SK-N-MC (cell line): Measurements from ENCODE around the gene TRIP12.
"Not testable (repeated sequence)": the region's sequence is repeated elsewhere in the genome, so short reads cannot be mapped to it uniquely, and the experiment has no call there.

Source experiments
- DNase-seq: peaks from one replicate; pipeline ENCODE4 v3.0.0-alpha.2; 2011; ENCODE audit warnings: low read depth, low spot score
- H3K27ac ChIP-seq: fragments of 200-600 bp; sonication (generic); 2 replicates; pipeline ENCODE4 v1.5.1; 2016; ENCODE audit warnings: mixed run types
- H3K36me3 ChIP-seq: fragments of 200-600 bp; sonication (generic); 2 replicates; pipeline ENCODE4 v1.6.1; 2017; ENCODE audit warnings: antibody characterized with exemption, low read length, mixed read lengths; ENCODE audit not compliant: insufficient read depth
- H3K4me3 ChIP-seq: fragments of 200-600 bp; sonication (generic); 2 replicates; pipeline ENCODE4 v1.5.1; 2016
- H3K9ac ChIP-seq: fragments of 200-600 bp; sonication (generic); 2 replicates; pipeline ENCODE4 v1.8.0; 2017; ENCODE audit warnings: mixed run types, mixed read lengths; ENCODE audit not compliant: insufficient read length
- H3K9me3 ChIP-seq: fragments of 200-600 bp; sonication (generic); 2 replicates; pipeline ENCODE4 v1.6.1; 2017; ENCODE audit warnings: low read depth, mild to moderate bottlenecking, antibody characterized with exemption, low read length, moderate library complexity, mixed read lengths
- EZH2 ChIP-seq: fragments of 200-600 bp; sonication (generic); IDR thresholded peaks from one replicate; pipeline ENCODE4 v1.6.1; 2017; ENCODE audit warnings: antibody characterized with exemption
- FOXP2 ChIP-seq: optimal IDR thresholded peaks from 2 replicates; pipeline ENCODE3; 2011; ENCODE audit warnings: mild to moderate bottlenecking, moderate library complexity; ENCODE audit not compliant: insufficient read depth; ENCODE audit errors: extremely low read length, control extremely low read depth
- POLR2AphosphoS5 ChIP-seq: IDR thresholded peaks from 2 replicates; pipeline ENCODE4 v1.6.1; 2012; ENCODE audit warnings: mild to moderate bottlenecking, low read depth, low read length, borderline replicate concordance

Gene TRIP12

GRCh38 chr2:229921892-229922448 lies at the start of gene TRIP12:
TRIP12 (minus strand) TSS chr2:229922009; CDS start chr2:229880079, 41,930 bp downstream.
- H3K27ac ChIP-seq = peak within 1 kb of the TSS; percentile 93
- TF ChIP-seq EZH2 = no peak
- TF ChIP-seq POLR2AphosphoS5 = peak; percentile 45; the same call in 1 of the 2 replicates
- no peak for TF ChIP-seq FOXP2

DNA sequence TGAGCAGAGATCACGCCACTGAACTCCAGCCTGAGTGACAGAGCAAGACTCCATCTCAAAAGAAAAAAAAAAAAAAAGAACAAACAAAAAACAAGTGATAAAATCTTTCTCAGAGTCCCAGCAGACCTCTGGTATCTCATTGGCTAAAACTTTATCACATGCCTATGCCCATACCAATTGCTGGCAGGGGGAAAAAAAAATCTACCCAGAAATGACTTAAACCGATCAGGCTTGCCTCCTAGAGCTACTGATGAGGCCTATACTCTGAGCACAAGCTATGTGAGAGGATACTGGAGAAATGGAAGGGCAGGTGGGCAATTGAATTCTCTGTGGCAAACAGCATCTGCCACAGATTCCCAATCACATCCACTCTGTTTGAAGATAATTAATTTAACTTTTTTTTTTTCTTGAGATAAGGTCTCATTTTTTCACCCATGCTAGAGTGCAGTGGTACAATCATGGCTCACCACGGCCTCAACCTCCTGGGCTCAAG lies 49.5 kb upstream of the TRIP12 start:
- no peak for TF ChIP-seq EZH2
- no peak for TF ChIP-seq FOXP2
- TF ChIP-seq POLR2AphosphoS5 = no peak
- Histone ChIP-seq H3K4me3 (no peak overlapping the region), H3K9me3 (no peaks in the 10 kb centered on the region), H3K27ac (no peak overlapping the region), H3K9ac (no peak overlapping the region), H3K36me3 (no peaks in the 10 kb centered on the region)
- no peak for DNase-seq

More at GRCh38 chr2:229921892-229922448, at the start of gene TRIP12:
- Histone ChIP-seq H3K9ac (peak within 1 kb of the TSS; percentile 96), H3K36me3 (peaks cover 18% of the 10 kb centered on the region), H3K4me3 (peak within 1 kb of the TSS; percentile 86), H3K9me3 (no peaks in the 10 kb centered on the region)
- peak; percentile 74 for DNase-seq

DNA sequence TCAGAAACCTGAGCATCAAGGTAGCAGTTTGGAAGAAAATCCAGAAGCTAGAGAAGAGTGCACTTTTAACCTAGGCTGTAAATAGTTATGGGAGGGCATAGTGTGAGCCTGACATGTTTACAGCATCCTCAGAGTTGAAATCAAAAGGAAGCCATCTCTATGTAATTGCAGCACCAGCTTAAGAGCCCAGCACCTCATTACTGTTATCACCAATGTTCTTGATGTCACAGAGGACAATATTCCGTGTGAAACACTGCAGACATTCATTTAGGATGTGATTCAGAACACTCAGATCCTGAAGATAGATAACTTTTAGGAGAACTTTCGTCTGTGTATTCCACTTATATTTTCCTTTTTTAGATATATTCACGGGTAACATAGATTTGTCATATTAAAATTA lies 48.6 kb upstream of the TRIP12 start:
- Histone ChIP-seq H3K9me3 (no peaks in the 10 kb centered on the region), H3K9ac (no peak overlapping the region), H3K4me3 (no peak overlapping the region), H3K36me3 (no peaks in the 10 kb centered on the region), H3K27ac (no peak overlapping the region)
- TF ChIP-seq POLR2AphosphoS5 (no peak), EZH2 (no peak), FOXP2 (no peak)
- DNase-seq = no peak

- TF ChIP-seq EZH2 (no peak), FOXP2 (no peak), POLR2AphosphoS5 (no peak)
- H3K9ac ChIP-seq = no peak overlapping the region
- no peaks in the 10 kb centered on the region for H3K9me3 ChIP-seq
- no peak overlapping the region for H3K27ac ChIP-seq
- H3K36me3 ChIP-seq = no peaks in the 10 kb centered on the region
- DNase-seq = no peak
- H3K4me3 ChIP-seq = no peak overlapping the region
Measured at GRCh38 chr2:229969921-229970320, 48.1 kb upstream of the TRIP12 start.

DNA sequence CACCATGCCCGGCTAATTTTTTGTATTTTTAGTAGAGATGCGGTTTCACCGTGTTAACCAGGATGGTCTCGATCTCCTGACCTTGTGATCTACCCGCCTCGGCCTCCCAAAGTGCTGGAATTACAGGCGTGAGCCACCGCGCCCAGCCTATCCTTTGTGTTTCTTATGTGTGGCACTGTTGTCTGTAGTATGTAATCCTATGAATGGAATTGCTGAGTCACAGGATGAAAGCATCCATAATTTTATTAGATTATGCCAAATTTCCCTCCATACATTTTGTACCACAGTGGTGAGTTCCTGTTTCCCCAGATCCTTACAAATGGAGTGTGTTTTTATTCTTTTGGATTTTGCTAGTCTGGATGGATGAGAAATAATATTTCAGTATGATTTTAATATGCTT lies 41.8 kb upstream of the TRIP12 start:
- H3K4me3 ChIP-seq, DNase-seq: not testable (repeated sequence)

GRCh38 chr2:229956491-229956890 lies 34.7 kb upstream of the TRIP12 start:
- H3K9me3 ChIP-seq = no peaks in the 10 kb centered on the region
- no peak overlapping the region for H3K27ac ChIP-seq
- no peak overlapping the region for H3K9ac ChIP-seq
- TF ChIP-seq POLR2AphosphoS5 (no peak), EZH2 (no peak)
- H3K4me3 ChIP-seq = no peak overlapping the region
- no peak for DNase-seq
- no peaks in the 10 kb centered on the region for H3K36me3 ChIP-seq

More for the DNA sequence above, 41.8 kb upstream of the TRIP12 start:
- not testable (repeated sequence) for H3K27ac ChIP-seq, H3K9me3 ChIP-seq, H3K36me3 ChIP-seq, H3K9ac ChIP-seq

DNA sequence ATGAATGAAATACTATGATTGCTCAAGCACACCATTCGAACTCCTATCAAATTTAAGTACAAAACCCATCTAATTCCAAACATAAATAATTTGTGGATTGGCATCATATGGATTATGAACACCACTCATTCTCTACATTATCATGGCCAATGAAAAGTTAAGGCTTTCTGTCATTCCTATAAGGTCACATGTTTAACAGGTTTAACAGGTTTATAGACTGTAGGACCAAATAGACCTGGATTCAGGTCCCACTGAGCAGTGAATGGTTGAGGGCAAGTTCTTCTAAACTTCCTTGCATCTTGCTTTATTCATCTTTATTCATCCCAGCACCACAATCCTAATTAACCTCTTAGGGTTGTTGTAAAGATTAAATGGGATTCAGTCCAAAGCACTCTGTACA lies 33.9 kb upstream of the TRIP12 start:
- H3K4me3 ChIP-seq = no peak overlapping the region
- no peak for DNase-seq
- H3K9ac ChIP-seq = no peak overlapping the region
- no peak overlapping the region for H3K27ac ChIP-seq
- no peaks in the 10 kb centered on the region for H3K36me3 ChIP-seq
- H3K9me3 ChIP-seq = no peaks in the 10 kb centered on the region
- no peak for TF ChIP-seq FOXP2
- no peak for TF ChIP-seq POLR2AphosphoS5
- TF ChIP-seq EZH2 = no peak

DNA sequence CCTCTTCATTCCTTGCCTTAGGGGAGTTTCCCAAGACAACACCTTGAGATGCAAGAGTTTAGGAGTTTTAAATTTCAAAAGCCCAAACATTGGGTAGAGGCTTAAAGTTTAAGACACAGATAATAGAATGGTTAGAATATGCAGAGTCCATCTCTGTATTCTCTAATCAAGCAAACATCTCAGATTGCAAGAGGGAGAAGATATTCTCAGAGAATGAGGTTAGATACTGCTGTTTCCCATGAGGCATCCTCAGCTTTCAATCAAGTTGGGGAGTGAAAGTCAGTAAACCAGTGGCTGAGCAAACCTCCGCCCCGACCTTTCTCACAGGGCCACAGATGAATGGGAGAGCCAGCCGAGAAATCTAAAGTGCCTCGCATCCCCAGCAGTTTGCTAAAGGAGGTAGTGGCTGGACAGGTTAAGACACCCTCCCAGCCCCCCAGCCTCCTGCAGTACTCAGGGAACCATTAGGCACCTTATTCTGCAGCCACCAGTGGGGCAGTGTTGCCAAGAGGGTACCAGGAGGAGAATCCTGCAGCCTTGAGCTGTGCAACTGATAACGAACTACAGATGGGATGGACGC lies 30.5 kb upstream of the TRIP12 start:
- Histone ChIP-seq H3K9ac (no peak overlapping the region), H3K4me3 (no peak overlapping the region), H3K36me3 (no peaks in the 10 kb centered on the region), H3K27ac (no peak overlapping the region), H3K9me3 (no peaks in the 10 kb centered on the region)
- TF ChIP-seq FOXP2 (no peak), EZH2 (no peak), POLR2AphosphoS5 (no peak)
- DNase-seq = no peak

DNA sequence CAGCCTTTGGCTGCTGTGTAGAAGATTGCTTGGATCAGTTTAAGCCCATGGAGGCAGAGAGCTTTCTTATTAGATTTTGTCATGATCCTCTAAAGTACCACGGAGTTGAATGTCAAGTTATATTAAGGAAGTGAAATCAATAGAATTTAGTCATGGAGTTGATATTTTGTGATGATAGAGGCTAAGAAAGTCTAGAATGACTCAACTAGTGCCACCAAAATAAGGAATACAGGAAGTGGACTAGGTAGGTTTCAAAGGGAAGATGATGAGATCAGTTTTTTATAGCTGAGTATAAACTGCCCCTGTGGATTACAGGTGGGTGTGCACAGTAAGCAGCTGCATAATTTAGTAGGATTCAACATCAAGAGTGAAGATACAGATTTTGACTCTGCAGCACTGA lies 25.7 kb upstream of the TRIP12 start:
- H3K4me3 ChIP-seq = no peak overlapping the region
- H3K9me3 ChIP-seq = no peaks in the 10 kb centered on the region
- H3K36me3 ChIP-seq = no peaks in the 10 kb centered on the region
- H3K9ac ChIP-seq = no peak overlapping the region
- DNase-seq = no peak
- no peak overlapping the region for H3K27ac ChIP-seq
- TF ChIP-seq EZH2 (no peak), POLR2AphosphoS5 (no peak), FOXP2 (no peak)
